Keratinocyte (primary cell): Measurements from ENCODE around the gene TJP2.

Source experiments
- EZH2 ChIP-seq: IDR thresholded peaks from one replicate; pipeline ENCODE4 v1.6.1; 2012; ENCODE audit warnings: inconsistent platforms, mild to moderate bottlenecking, low read length, moderate library complexity
- TF ChIP-seq, protein P1 (sequence below), 3 experiments: IDR thresholded peaks in 1 of 3; conservative IDR thresholded peaks in 1 of 3; optimal IDR thresholded peaks in 1 of 3; 2 replicates in 2 of 3; 3 replicates in 1 of 3; pipeline versions ENCODE3 to v1.5.1; 2011; ENCODE audit warnings: low read length in 3 of 3, mild to moderate bottlenecking in 3 of 3, moderate library complexity in 2 of 3, control low read depth in 1 of 3, inconsistent platforms in 1 of 3; ENCODE audit not compliant: insufficient read depth in 2 of 3; ENCODE audit errors: extremely low read depth in 1 of 3

DNA sequence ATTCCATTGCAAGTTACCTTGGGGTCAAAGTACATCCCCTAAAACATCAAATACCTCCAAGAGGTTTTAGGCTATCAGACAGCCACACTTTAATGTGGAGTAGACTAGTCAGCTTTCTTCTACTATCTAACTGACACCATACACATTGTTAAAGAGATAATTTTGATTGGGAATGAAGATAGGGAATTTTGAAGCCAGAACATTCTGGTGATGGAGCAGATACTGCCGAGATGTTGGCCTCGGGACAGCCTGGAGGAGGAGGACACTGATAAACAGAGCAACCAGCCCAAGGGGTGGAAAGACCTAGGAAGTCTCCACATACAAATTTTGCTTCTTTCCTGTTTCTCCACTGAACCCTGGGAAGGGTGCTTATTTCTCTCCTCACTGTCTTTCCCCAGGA is 14.9 kb downstream of the TJP2 start:
- TF ChIP-seq EZH2, result no peak
- TF ChIP-seq, protein P1, sequence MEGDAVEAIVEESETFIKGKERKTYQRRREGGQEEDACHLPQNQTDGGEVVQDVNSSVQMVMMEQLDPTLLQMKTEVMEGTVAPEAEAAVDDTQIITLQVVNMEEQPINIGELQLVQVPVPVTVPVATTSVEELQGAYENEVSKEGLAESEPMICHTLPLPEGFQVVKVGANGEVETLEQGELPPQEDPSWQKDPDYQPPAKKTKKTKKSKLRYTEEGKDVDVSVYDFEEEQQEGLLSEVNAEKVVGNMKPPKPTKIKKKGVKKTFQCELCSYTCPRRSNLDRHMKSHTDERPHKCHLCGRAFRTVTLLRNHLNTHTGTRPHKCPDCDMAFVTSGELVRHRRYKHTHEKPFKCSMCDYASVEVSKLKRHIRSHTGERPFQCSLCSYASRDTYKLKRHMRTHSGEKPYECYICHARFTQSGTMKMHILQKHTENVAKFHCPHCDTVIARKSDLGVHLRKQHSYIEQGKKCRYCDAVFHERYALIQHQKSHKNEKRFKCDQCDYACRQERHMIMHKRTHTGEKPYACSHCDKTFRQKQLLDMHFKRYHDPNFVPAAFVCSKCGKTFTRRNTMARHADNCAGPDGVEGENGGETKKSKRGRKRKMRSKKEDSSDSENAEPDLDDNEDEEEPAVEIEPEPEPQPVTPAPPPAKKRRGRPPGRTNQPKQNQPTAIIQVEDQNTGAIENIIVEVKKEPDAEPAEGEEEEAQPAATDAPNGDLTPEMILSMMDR (optimal IDR thresholded peaks at IDR 0.05 in 1 of 3, IDR thresholded peaks at IDR 0.05 in 1 of 3, conservative IDR thresholded peaks at IDR 0.05 in 1 of 3; ENCODE audit: extremely low read depth in 1 of 3, insufficient read depth in 2 of 3, low read length in 3 of 3), result no peak
